H54 (cell line): ENCODE measurements around the gene POLD2.

ENCODE experiments used
- DNase-seq: peaks from one replicate; pipeline ENCODE4 v3.0.0; 2011; ENCODE audit warnings: low spot score, mixed read lengths; ENCODE audit not compliant: insufficient read length
- FAIRE-seq: peaks from 3 replicates; lab custom pipeline; 2011; peaks lifted over from hg19 to GRCh38; lab: Jason Lieb, UNC
- POLR2A ChIP-seq: IDR thresholded peaks from 2 replicates; pipeline ENCODE4 v1.6.1; 2011; ENCODE audit warnings: low read depth, mild to moderate bottlenecking, low read length

The POLD2 gene

GRCh38 chr7:44101966-44102845 is 21.1 kb downstream of the POLD2 start:
- no peak for TF ChIP-seq POLR2A
- peak; percentile 87 for DNase-seq
- no peak for FAIRE-seq

- FAIRE-seq = no peak
- no peak for DNase-seq
- TF ChIP-seq POLR2A = no peak
These were observed 21.9 kb downstream of the POLD2 start for GRCh38 chr7:44101303-44101965.

GRCh38 chr7:44100458-44101302 is 22.7 kb downstream of the POLD2 start:
- FAIRE-seq (no peak), DNase-seq (no peak)
- no peak for TF ChIP-seq POLR2A

GRCh38 chr7:44099669-44100068 is 23.7 kb downstream of the POLD2 start:
- FAIRE-seq = no peak
- no peak for DNase-seq
- TF ChIP-seq POLR2A = no peak

GRCh38 chr7:44098092-44099068 is 25.0 kb downstream of the POLD2 start:
- DNase-seq (no peak), FAIRE-seq (no peak)
- no peak for TF ChIP-seq POLR2A

GRCh38 chr7:44097064-44097932 is 26.1 kb downstream of the POLD2 start:
- DNase-seq = no peak
- TF ChIP-seq POLR2A = no peak
- FAIRE-seq = no peak

- TF ChIP-seq POLR2A = no peak
- FAIRE-seq (no peak), DNase-seq (no peak)
These were observed 26.9 kb downstream of the POLD2 start for GRCh38 chr7:44096326-44096881.

- TF ChIP-seq POLR2A = no peak
- FAIRE-seq (no peak), DNase-seq (no peak)
These were observed 27.6 kb downstream of the POLD2 start for GRCh38 chr7:44095781-44096180.

GRCh38 chr7:44094883-44095592 is 28.3 kb downstream of the POLD2 start:
- no peak for TF ChIP-seq POLR2A

GRCh38 chr7:44094365-44094764 is 29.0 kb downstream of the POLD2 start:
- DNase-seq = no peak
- no peak for FAIRE-seq
- TF ChIP-seq POLR2A = no peak

More at GRCh38 chr7:44094883-44095592, 28.3 kb downstream of the POLD2 start:
- DNase-seq (no peak), FAIRE-seq (no peak)

- no peak for TF ChIP-seq POLR2A
- DNase-seq (no peak), FAIRE-seq (no peak)
These were observed 30.2 kb downstream of the POLD2 start for GRCh38 chr7:44093102-44093641.
